ENCODE measurements around the gene NUDT2. TPM values are rescaled to one million over a fixed set of nuclear protein-coding genes. Genes with fewer than 3 reads are reported as not detected.

The NUDT2 gene
- polyA plus RNA-seq, 4 donors: 21.7 to 27.6 (median 25.2) TPM

DNA sequence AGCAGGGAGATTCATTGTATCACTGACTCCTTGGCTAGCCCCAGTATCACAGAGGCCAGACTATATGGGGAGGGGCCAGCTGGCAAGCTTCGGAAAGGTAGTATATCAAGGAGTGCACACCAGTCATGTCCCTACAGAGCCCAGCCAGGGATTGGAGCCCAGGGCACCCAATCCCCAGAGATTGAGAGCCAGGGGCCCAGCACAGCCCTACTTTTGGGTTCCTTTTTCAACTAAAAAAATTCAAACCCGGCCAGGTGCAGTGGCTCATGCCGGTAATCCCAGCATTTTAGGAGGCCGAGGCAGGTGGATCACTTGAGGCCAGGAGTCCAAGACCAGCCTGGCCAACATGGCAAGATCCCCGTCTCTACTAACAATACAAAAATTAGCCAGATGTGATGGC is 52.7 kb downstream of the NUDT2 start:
- DNase-seq (ENCODE audit: low read depth in 4 of 4, low spot score in 3 of 4): no peak

DNA sequence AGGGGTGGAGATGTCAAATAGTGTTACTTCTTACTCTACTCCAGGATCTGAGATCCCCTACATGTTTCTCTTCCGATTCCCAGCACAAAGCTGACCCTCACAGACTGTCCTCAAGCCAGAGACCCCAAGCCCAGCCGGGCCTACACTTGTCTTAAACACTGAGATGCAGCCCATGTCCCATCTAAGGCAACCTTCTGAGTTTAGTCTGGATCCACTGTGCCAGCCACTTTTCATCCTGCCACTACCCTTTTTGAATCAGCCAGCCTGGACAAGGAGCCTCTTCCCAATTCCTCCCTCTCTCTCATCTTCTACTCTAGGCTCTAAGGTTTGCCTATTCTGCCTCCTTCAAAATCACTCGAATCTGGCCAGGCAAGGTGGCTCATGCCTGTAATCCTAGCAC is 53.5 kb downstream of the NUDT2 start:
- DNase-seq (ENCODE audit: low read depth in 4 of 4, low spot score in 3 of 4): no peak

DNA sequence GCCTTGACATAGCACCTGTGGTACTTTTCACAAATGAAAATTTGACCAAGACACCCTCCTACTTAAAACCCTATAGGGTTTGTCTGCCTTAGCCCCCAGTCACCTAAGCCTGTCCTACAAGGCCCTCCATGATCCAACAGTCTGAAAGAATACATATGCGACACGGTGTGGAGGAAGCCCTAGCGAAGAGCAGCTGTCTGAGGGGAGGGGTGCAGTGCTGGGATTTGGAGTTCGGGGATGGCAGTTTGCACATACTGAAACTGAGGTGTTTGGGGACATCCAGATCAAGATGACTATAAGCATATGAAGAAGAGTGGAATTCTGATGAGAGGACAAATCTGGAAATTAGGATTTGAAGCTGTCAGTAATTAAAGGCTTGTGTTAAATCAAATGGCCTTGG is 54.5 kb downstream of the NUDT2 start:
- DNase-seq (ENCODE audit: low read depth in 4 of 4, low spot score in 3 of 4): no peak

DNA sequence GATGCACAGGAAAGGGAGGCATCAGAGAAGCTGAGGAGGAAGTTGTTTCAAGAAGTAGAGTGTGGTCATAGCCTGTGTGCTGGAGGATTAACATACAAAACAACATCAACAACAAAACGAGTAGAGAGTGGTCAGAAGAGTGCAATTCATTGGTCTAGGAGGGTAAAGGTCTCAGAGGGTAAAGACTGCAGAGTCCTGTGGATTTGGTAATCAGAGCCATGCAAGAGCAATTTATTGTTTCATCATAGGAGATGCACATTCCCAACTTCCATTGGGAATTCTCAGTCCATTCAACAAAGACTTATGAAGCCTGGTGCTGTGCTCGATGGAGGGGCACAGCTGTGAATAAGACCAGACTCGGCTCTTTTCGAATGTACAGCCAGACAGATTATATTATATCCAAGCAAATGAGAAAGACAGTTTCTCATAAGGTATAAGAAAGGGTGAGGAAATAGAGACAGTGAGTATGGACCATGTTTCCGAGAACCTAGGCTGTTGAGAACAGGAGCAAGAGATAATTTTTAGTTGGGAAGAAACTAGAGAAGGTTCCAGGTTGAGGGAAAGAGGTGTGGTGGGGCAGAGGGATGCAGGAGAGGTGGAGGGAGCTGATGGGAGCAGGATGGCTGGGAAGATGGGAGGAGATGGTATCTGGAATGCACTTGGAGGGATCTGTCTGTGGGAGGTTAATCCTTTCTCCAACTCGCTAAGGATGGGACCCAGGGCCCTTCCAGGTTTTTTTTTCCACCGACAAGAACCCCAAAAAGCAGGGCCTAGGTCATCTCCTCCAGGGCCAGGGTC is 55.2 kb downstream of the NUDT2 start:
- no peak for DNase-seq (ENCODE audit: low read depth in 4 of 4, low spot score in 3 of 4)

DNA sequence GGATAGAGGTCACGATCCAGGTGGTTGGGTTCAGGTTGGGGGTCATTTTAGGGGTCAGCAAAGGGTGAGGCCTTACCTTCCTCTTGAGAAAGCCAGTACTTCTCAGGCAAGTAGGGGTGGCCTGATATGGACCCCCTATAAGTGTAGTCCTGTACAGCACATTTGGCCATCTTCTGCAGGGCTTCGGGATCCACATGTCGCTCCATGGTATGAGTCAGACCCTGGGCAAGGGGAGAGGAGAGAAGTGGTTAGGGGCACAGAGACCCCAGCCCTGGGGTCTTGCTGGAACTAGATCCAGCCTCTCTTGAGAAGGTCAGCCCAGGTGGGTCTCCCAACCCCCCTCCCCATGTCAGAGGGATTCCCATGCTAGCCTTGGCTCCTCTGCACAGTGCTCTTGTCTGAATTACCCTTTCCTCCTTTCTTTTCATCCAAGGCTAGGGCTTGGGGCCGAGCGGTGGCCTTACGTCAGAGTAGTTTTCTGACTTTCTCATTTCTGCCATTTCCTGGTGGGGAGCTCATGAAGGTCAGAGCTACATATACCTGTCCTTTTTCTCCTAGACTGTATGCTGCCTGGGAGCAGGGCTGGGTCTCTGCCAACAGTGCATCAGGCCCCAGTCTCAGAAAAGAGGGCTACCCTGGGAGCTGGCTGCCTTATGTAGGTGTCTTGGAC is 56.3 kb downstream of the NUDT2 start:
- DNase-seq (ENCODE audit: low read depth in 4 of 4, low spot score in 3 of 4): no peak

DNA sequence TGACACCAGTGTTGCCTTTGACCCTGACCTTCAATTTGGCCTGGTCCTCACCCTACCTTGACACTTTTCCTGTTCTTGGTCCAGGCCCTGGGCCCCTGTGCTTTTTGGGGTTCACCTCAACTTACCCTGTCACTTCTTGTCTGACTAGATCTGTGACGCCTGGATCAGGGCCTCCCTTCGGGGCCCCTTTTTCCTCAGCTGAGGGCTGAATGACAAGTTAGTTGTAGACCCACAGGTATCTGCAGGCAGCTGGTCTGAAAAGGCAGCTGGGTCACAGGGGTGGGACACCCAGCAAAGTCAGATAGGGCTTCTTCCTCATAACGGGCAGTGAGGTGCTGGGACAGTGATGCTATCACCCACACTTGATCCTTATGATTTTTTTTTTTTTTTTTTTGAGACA is 57.3 kb downstream of the NUDT2 start:
- DNase-seq (ENCODE audit: low read depth in 4 of 4, low spot score in 3 of 4): no peak

DNA sequence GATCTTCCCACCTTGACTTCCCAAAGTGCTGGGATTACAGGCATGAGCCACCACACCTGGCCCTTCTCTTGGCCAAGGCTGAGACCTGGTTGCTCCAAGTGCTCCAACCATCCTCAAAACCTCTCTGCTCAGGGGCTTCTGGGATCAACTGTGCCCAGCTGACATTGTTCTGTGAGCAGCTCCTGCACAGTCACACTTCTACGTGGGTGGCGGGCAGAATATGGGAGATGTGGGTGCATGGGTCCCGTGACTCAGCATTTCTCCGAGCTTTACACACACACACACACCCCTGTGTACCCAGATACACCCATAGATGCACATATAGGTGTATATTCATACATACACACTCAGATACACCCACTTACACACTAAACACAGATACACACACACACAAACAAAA is 57.9 kb downstream of the NUDT2 start:
- DNase-seq (ENCODE audit: low read depth in 4 of 4, low spot score in 3 of 4): no peak

DNA sequence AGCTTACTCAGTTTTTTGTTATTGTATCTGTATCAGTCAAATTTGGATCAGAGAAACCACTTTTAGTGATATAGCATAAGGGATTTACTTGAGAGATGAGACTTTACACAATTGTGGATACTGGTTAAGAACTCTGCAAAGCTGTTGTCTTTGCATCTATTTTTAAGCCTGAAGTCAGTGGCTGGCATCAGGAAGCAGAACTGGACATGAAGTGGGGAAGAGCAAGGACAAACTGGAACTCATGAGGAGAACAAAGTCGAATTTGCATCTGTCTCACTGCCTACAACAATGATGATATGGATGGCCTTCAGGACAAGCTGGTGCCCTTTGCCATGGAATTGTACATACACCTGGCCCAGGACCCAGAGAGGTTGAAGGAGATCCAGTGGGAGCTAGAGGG is 63.1 kb downstream of the NUDT2 start:
- DNase-seq (ENCODE audit: low read depth in 4 of 4, low spot score in 3 of 4): no peak

Other genes starting within 250 kb of the NUDT2 start
- 10 to 100 TPM; 60.8 to 68.9 (median 64.5) TPM for gene DCAF12, start 202.9 kb upstream of the NUDT2 start, polyA plus RNA-seq (ENCODE audit: insufficient read length in 4 of 4)
- gene UBAP1, start 150.5 kb upstream of the NUDT2 start, polyA plus RNA-seq (ENCODE audit: insufficient read length in 4 of 4): 10 to 100 TPM; 57.7 to 64.8 (median 64.0) TPM
- gene KIF24, start 301 bp upstream of the NUDT2 start, polyA plus RNA-seq (ENCODE audit: insufficient read length in 4 of 4): 1 to 10 TPM; 5.4 to 6.2 (median 5.9) TPM
- gene MYORG, start 47.3 kb downstream of the NUDT2 start, polyA plus RNA-seq (ENCODE audit: insufficient read length in 4 of 4): 10 to 100 TPM in 2 of 4 donors, 1 to 10 TPM in 2; 7.6 to 11.5 (median 9.6) TPM
- gene FAM219A, start 129.0 kb downstream of the NUDT2 start, polyA plus RNA-seq (ENCODE audit: insufficient read length in 4 of 4): 10 to 100 TPM; 13.7 to 15.4 (median 14.1) TPM
- gene DNAI1, start 129.2 kb downstream of the NUDT2 start, polyA plus RNA-seq (ENCODE audit: insufficient read length in 4 of 4): 1 to 10 TPM; 1.9 to 2.2 (median 1.9) TPM
- gene ENHO, start 193.4 kb downstream of the NUDT2 start, polyA plus RNA-seq (ENCODE audit: insufficient read length in 4 of 4): 1 to 10 TPM in 3 of 4 donors, under 1 TPM in 1; 0.74 to 2.8 (median 1.8) TPM

Data from right renal pelvis (tissue), 4 donors.